GM21825 (cell line): Measurements from ENCODE around the gene KATNB1.
A peak's percentile ranks its signal among the peaks of the same experiment; 100 is the strongest.

Experiments used
- ATAC-seq: cut with Tn5 transposase; IDR thresholded peaks from one replicate; pipeline ENCODE4 v1.9.1; 2021; ENCODE audit warnings: mild to moderate bottlenecking, moderate library complexity; ENCODE audit not compliant: unreplicated experiment

KATNB1 gene

DNA sequence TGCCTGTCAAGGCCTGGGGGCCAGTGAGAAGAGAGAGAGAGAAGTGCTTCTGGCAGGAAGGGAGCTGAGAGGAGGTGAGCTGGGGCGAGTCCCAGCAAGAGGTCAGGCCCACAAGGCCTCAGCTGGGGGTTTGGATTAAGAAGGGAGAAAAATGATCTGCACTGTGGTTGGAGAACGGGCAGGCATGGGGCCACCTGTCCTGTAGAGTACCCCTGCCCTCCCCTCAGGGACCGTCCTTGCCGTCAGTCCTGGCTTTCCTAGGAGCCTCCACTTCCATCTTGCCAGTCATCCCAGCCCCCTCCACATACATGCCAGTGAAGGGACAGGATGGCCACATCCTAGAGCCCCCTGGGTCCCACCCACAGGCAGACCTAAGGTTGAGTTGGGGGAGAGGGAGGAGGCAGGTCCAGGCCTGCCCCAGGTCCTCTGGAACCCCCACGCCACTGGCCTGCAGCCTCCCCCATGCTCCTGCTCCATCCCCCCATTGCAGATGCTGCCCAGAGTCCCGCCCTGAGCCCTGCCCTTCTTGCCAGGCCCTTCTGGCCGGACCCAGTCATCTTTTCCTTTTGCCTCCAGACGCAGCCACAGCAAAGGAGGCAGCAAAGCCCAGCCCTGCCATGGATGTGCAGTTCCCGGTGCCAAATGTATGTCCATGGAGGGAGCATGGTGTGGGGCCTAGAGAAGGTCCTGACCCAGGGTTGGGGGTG, 18.9 kb downstream of the KATNB1 start:
- ATAC-seq = no peak

DNA sequence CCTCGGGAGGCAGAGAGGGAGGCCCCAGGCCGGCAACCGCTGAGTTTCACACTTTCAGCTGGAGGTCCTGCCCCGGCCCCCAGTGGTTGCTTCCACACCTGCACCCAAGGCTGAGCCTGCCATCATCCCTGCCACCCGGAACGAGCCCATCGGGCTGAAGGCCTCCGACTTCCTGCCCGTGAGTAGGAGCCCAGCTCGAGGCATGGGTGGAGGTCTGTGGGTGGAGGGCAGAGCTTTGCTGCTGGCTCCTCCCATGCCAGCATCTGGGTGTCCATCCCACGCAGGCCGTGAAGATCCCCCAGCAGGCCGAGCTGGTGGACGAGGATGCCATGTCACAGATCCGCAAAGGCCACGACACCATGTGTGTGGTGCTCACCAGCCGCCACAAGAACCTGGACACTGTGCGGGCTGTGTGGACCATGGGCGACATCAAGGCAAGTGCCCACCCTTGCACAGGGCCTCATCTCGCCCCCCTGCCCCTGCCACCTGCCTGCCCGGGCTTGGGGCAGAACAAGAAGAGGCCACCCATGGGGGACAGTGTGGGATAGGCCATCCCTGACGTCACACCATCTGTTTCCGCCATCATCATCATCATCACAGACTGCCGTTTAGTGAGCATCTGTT, 19.6 kb downstream of the KATNB1 start:
- no peak for ATAC-seq

DNA sequence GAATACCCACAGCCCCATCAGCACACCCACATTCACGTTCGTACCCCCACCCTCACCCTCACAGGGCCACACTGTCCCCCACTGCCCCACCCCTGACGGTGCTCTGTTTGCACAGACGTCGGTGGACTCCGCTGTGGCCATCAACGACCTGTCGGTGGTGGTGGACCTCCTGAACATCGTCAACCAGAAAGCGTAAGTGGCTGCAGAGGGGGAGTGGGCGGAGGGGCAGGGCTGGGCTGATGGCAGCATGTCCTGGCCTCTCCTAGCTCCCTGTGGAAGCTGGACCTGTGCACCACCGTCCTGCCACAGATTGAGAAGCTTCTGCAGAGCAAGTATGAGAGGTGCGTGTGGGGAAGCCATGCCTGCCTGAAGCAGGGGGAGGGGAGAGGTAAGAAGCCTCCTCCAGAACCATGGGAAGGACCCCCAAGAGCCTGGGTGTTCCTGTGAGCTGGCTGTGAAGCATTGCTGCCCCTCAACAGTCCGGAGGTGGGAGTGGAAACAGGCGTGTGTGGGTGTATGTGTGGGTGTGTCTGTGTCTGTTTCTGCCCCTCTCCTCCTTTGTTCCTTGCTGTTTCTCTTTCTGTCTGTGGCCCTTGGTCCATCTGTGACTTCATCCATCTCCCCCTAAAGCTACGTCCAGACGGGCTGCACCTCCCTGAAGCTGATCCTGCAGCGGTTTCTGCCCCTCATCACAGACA, 20.3 kb downstream of the KATNB1 start:
- ATAC-seq = no peak

DNA sequence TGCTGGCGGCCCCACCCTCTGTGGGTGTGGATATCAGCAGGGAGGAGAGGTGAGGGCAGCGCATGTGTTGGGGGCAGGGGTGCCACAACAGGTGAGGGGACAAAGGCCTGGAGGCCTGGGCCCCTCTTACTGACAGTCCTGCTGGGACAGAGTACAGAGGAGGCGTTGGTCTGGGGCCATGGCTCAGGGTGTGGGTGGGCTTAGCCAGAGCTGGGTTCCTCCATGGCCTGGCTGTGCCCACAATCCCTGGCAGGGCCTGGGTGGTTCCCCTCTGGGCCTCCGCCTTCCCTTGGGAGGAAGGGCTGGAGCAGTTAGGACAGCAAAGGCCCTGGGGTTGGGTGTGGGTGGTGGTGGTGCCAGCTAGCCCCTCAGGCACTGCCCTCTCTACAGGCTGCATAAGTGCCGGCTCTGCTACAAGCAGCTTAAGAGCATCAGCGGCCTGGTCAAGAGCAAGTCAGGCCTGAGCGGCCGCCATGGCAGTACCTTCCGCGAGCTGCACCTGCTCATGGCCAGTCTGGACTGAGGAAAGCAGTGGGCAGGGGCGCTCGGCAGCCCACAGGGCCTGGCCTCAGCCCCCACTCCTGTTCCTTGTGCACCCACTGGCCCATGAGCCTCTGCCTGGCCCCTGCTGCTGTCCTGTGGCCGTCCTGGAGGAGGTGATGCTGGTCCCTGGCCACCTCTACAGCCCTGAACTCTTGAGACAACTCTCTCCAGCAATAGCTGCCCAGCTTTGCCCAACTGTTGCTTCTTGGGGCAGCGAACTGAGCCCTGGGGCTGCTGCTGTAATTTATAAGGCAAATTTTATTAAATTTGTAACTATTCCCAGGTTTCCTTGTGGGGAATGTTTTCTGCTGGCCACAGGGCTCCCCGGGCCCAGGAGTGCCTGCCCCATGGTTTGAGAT, 21.1 kb downstream of the KATNB1 start:
- ATAC-seq = no peak

DNA sequence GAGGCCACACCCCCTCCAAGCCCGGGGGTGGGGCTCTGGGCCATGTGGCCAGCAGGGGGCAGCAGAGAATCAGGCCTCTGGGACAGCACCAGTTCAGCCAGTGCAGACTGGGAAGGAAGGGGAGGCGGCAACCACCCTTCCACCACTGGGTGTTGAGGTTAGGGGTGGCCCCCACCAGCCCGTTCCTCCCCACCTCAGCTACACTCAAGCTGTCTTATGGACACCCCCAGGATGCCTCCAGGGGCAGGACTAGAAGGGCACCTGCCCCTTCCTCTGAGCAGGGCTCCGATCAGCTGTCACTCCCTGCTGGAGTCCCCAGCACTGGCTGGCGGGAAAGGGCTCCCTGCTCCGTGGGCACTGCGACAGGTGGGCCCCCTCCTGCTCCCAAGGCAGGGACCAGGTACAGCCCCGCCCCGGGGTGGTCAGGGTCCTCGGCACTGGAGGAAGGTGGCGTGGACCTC, 21.8 kb downstream of the KATNB1 start:
- ATAC-seq = peak; percentile 78

DNA sequence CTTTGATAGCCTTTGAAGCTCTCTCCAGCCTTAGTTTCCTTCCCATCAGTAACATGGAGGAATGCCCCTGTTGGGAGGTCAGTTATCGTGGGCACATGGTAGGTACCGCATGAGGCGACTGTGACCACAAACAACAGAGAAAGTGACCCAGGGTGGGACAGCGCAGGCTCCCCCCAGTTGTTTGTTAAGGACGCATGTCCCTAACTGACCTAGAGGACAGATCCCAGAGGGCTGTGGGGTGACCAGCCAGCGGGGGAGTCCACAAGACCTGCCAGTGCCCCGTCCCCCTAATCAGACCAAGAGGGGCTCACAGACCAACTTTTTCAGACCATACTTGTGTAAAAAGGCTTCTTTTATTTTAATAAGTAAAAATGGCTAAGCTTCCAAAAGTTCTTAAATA, 22.3 kb downstream of the KATNB1 start:
- no peak for ATAC-seq

DNA sequence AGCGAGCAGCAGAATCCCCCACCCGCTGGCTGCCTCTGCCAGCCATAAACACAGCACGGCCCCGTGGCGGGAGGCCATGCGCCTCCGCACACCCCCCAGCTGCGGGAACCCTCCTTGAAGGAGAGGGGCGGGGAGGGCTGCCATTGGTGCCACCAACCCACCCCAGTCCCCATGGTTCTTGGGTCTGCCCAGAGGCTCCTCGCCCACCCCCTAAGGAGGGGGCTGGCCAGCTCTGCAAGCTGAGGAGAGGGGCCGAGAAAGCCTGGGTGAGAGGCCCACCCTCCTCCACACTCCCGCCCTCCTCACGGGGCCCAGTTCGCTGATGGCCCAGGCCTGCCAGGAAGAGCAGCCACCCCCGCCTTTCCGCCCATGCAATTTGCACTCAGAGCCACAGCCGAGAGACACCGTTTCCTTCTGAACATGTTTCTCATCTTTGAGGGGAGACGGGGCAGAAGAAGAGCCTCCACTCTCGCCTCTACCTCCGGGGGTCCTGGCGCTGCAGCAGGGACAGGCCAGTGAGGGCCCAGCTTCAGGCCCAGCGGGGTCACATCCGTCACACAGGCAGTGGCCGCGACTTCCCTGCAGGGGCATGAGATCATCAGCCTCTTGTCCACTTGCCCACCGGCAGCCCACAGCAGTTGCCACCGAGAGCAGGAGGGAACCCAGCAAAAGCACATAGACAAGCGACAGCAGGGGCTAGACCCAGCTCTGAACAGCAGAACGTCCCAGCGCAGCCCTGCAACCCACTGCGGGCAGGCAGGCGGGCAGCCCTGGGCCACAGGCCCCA, 23.0 kb downstream of the KATNB1 start:
- ATAC-seq = no peak

DNA sequence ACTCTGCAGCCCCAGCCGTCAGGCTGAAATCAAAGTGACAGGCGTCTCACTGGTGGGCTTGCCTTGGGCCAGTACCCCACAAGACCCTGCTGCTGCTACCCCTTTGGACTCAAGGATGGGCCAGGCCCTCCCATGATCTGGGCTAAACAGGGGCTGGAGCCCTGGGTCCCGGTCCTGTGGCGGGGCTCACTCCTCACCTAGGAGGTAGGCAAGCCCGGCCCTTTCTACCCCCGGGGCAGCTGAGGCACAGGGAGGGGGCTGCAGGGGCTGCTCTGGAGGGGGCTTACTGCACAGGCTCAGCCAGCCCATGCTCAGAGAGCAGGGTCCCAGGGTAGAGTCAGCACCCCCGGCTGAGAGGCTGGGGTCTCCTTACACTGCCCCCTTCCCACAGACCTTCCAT, 23.6 kb downstream of the KATNB1 start:
- no peak for ATAC-seq

DNA sequence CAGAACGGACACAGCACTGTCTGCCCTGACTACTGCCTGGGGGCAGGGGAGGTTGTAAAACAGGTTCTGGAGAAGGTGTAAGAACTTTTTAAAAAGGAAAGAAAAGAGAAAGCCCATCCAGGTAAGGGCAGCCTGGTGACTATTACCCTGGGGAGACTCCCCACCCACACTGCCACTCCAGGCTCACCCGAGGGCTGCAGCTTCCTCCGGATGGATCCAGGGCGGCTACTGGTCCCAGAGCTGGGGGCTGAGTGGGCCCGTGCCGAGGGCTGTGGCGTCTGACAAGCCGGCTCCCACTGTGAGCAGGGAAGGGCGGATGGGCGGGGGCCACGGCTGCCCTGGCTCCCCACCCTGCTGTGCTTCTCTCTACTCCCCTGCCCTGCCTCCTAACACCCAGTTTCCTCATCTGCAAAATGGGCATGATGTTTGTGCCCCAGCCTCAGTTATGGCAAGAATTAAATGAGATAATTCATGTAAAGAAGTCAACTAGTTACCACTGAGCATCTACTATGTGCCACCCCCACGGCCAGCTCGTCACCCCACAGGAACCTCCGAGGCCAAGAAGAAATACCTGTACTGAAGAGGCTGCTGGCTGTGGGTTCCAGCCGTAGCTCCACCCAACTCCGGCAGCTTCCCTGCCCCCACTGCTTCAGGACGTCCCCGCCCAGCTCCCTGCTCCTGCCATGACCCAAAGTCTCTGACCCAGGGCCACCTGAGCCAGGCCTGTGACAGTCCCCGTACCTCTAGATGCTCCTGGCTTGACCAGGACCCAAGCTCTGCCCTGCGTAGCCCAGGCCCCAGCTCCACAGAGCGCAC, 24.2 kb downstream of the KATNB1 start:
- no peak for ATAC-seq

DNA sequence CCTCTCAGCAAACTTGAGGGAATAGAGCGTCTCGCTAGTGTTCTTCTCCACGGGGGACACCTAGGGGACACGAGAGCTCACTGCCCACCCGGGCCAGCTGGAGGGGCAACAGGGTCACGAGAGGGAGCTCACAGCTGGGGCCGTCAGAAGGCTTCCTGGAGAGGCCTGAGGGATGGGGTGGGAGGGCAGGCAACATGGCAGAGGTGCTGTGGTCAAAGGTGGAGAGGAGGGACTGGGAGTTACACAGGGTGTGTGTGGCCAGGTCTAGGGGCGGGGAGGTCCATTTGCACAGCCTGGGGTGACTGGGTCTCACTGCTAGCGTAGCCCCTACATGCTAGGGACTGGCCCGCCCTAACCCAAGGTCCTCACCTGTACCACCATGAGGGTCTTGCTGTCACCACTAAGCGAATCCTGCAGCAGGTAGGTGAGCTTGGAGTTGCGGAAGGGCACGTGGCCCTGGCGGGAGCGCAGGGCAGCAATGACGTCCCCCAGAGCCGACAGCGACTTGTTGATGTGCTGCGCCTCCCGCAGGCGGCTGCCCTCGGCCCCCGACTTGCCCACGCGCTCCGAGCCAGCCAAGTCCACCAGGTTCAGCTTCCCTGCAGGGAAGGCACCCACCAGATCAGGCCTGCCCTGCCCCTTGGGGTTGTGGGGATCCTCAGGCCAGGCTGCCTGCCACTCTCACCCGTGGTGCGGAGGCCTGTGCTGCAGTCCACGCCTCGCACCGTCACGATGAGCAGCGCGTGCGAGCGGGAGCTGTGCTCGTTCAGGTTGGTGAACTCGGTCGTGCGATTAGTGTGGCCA, 25.0 kb downstream of the KATNB1 start:
- ATAC-seq = no peak

DNA sequence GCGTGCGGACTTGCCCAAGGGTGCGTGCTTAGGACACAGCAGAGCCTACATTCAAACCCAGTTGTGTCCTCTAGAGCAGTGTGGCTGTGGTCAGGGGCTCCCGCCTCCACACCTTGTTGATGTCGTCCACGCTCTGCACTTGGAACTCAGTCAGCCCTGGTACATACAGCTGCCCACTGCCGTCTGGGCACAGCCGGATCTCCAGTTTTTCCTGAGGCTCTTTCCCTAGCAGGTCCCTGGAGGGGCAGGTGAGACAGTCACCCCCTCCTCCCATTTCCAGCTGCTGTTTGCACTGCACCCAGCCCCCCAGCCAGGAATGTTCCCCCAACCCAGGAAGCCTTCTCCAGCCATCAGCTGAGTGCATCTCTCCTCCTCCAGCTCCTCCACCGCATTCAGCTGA, 25.7 kb downstream of the KATNB1 start:
- no peak for ATAC-seq

DNA sequence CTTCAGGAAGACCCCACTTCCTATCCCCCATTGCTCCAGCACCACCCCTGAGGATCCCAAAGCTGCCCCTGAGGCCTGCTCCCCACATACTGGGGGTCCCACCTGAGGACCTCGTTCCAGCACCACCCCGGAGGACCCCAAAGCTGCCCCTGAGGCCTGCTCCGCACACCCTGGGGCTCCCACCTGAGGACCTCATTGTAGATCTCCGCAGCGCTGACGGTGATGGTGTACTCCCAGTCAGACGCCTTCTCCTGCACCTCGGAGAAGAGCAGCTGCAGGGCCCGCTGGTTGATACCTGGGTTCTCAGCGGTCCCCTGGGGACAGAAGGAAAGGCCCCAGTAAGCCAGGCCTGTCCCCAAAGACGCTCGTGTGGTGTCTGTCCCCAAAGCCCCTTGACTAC, 26.4 kb downstream of the KATNB1 start:
- ATAC-seq = no peak

DNA sequence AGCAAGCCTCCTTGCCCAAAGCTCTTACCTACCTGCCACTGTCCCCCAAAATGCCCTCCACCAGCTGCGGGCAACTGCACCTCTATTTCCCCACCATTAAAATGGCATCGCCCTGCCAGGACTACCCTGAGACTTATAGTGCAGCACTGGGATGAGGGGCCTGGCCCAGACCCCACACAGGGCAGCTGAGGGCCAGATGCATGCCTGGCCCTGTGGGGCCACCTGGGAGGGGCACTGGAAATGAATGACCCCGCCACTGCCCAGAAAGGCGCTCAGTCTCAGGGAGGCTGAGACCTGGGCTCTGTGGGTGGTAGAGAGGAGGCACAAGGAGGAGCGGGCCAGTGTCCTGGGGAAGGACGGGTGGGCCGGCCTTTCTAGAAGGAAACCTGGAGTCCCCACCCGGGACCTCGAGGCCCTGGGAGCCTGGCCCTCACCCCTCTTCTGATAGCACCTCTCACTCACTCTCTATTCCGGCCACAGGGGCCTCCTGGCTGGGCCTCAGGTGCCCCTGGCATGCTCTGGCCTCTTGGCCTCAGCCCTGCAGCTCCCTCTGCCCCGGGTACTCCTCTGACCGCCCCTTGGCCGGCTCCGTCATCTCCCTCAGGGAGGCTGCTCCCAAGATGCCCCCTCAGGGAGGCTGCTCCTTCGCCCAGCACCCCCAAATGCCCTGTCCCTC, 26.9 kb downstream of the KATNB1 start:
- ATAC-seq = no peak

DNA sequence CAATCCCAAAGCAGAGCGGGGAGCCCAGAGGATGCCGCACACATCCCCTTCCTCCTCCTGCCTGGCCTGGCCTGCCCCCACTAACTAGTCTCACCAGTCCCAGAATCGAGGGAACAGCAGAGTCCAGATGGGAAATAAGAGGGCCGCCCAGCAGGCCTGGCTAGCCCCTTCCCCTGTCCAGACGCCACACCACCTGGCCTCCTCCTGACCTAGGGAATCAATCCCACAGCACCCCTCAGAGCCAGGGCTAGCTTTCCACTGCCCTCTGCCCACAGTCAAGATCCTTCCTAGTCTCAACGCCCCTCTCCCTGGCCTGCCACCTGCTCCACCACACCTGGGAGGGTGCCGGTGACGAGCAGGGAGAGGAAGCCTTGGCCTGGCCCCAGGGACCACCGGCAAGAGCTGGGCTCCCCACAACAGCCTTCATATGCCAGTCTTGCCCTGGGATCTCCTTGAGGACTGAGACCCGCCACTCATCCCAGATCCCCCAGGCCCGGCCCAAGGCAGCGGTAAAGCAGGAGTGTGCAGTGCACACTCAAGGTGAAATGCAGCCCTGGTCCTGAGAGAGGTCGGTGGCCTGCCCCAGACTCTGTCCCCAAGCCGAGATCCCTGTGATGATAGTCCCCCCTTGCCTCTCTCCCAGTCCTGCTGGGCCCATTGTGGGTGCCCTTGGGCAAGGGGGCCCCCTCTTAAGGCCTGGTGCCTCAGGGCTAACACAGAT, 27.9 kb downstream of the KATNB1 start:
- no peak for ATAC-seq

DNA sequence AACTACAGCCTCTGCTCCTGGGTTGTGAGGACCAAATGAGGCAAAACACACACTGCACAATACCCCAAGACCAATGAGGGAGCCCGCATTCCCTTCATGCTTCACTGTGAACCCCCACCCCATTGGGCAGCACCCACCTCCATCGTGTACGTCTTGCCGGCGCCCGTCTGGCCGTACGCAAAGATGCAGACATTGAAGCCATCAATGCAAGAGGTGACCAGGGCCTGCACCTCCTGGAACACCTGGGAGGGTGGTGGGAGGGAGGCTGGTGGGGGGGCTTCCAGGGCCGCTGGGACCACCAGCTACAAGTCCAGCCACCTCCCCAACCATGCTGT, 28.4 kb downstream of the KATNB1 start:
- ATAC-seq = no peak

DNA sequence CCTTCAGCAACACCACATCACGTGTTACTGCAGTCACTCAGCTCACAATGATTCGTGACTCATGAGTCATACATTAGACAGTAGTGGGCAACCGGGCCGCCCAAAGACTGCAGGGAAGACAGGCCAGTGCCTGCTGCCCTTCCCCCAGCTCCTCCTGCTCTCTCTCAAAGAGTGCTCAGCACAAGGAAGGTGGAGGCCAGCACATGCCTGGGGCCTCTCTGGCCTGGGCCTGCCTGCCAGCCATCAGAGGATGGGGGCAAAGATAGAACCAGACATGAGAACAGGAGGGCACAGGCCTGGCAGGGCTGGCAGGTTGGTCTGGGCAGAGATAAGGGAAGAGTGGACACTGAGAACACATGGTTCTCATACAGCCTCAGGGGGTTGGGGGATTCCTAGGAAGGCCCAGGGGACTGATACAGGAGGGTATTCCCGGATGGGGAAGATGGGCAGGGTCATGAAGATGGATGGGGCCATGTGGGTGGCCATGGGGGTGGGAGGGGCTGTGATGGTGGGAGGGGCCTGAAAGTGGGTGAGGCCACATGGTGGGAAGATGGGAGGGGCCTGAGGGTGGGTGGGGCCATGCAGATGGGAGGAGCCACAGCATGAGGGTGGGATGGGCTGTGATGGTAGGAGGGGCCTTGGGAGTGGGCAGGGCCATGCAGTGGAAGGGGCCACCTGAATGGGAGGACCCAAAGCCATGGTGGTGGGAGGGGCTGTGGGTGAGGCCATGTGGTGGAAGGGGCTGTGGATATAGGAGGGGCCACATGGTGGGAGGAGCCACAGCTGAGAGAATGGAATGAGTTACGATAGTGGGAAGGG, 29.0 kb downstream of the KATNB1 start:
- ATAC-seq = no peak
